PFSK-1 (cell line): ENCODE results near the gene SMARCA4.

Source experiments
- POLR2AphosphoS5 ChIP-seq: IDR thresholded peaks from 2 replicates; pipeline ENCODE4 v1.6.1; 2012; ENCODE audit warnings: low read depth, mild to moderate bottlenecking, control low read depth, low read length, moderate library complexity
- SIN3A ChIP-seq: IDR thresholded peaks from 2 replicates; pipeline ENCODE4 v1.6.1; 2012; ENCODE audit warnings: mild to moderate bottlenecking, low read length, moderate library complexity, borderline replicate concordance; ENCODE audit not compliant: insufficient read depth

GRCh38 chr19:11019262-11019661 lies 58.4 kb downstream of the SMARCA4 start:
- TF ChIP-seq POLR2AphosphoS5 (no peak), SIN3A (no peak)
